Activated T-cell treated with anti-CD3 and anti-CD28 coated beads, Interleukin-2, amount 50 U/mL, for 24 hours (primary cell): ENCODE results near the gene SDF2L1.
"Not testable (repeated sequence)": the region's sequence is repeated elsewhere in the genome, so short reads cannot be mapped to it uniquely, and the experiment has no call there.

ENCODE experiments used
- DNase-seq: peaks from one replicate; pipeline ENCODE4 v3.0.0-alpha.2; 2020
- H3K27ac Mint-ChIP-seq: 2 replicates; pipeline ENCODE4 v1.8.0; 2020; ENCODE audit warnings: mild to moderate bottlenecking, mixed read lengths
- H3K27me3 Mint-ChIP-seq: 2 replicates; pipeline ENCODE4 v1.8.0; 2020; ENCODE audit warnings: mixed read lengths
- H3K36me3 Mint-ChIP-seq: 2 replicates; pipeline ENCODE4 v1.8.0; 2020; ENCODE audit warnings: low read depth, mixed read lengths
- H3K4me1 Mint-ChIP-seq: 2 replicates; pipeline ENCODE4 v1.8.0; 2020; ENCODE audit warnings: low read depth, mixed read lengths
- H3K4me3 Mint-ChIP-seq: 2 replicates; pipeline ENCODE4 v1.8.0; 2020; ENCODE audit warnings: mild to moderate bottlenecking, moderate library complexity, mixed read lengths
- H3K9me3 Mint-ChIP-seq: 2 replicates; pipeline ENCODE4 v1.8.0; 2020; ENCODE audit warnings: mixed read lengths

Gene SDF2L1

DNA sequence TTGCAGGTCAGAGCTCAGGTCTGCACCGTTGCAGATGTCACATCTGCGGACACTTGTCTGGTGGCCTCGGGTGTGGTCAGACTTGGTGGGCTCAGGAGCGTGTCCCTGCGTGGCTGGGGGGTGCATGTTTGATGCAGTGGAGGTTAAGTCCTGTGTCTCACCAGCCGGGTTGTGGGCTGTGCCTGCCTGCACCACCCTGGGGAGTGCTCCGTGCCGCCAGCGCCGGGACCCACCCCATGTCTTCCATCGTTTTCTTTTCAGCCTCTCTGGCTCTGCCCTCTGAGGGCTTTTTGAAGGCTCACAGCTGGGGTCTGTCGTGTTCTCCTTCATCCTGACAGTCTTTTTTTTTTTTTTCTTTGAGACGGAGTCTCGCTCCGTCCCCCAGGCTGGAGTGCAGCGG is 49.7 kb downstream of the SDF2L1 start:
- no peak overlapping the region for H3K4me3 Mint-ChIP-seq
- H3K9me3 Mint-ChIP-seq: no peaks in the 10 kb centered on the region
- peaks cover 88% of the 10 kb centered on the region for H3K36me3 Mint-ChIP-seq
- peaks cover 26% of the 10 kb centered on the region for H3K4me1 Mint-ChIP-seq
- no peaks in the 10 kb centered on the region for H3K27me3 Mint-ChIP-seq
- no peak for DNase-seq
- H3K27ac Mint-ChIP-seq: peak overlapping the region; percentile 66

- H3K27ac Mint-ChIP-seq: peak overlapping the region; percentile 29
- peaks cover 90% of the 10 kb centered on the region for H3K36me3 Mint-ChIP-seq
- not testable (repeated sequence) for H3K27me3 Mint-ChIP-seq, H3K4me3 Mint-ChIP-seq, DNase-seq, H3K9me3 Mint-ChIP-seq
- peaks cover 26% of the 10 kb centered on the region for H3K4me1 Mint-ChIP-seq
Observed at GRCh38 chr22:21692856-21693255, 50.8 kb downstream of the SDF2L1 start.

DNA sequence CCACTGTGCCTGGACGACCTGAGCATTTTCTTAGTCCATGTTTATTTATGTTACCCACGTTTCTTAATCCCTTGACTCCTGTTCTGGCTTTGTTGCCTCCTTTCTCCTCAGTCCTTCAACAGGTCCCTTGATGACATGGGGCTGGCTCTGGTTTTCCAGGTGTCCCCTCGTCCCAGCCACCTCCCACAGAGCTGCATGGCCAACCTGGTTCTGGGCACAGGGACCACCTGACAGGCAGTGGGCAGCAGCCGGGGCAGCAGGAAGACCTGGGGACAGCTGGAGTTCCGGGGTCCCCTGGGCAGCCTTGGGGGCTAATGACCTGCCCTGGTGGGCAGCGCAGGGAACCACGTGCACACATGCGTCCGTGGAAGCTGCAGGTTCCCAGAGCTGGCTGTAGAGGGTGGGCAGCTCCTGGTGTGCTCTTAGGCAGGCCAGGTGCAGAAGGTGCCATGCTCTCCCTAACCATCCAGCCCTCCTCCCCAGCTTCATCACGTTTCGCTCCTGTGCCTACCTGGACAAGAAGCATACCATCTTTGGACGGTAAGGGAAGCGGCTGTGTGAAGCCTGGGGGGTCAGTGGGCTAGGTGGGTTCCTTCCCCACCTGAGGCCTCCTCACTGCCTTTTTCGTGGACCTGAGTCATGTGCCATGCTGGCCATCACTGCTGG is 51.4 kb downstream of the SDF2L1 start:
- H3K4me1 Mint-ChIP-seq: peaks cover 26% of the 10 kb centered on the region
- no peaks in the 10 kb centered on the region for H3K27me3 Mint-ChIP-seq
- no peak overlapping the region for H3K4me3 Mint-ChIP-seq
- peaks cover 90% of the 10 kb centered on the region for H3K36me3 Mint-ChIP-seq
- no peaks in the 10 kb centered on the region for H3K9me3 Mint-ChIP-seq
- DNase-seq: no peak
- H3K27ac Mint-ChIP-seq: peak overlapping the region; percentile 29
